Glomerular endothelial cell (primary cell): ENCODE results near the gene SYT2. TPM values are rescaled to one million over a fixed set of nuclear protein-coding genes. Genes with fewer than 3 reads are reported as not detected.

Experiments
- DNase-seq: peaks from one replicate; pipeline ENCODE4 v3.0.0-alpha.2; 2011; ENCODE audit warnings: low read depth, low spot score; ENCODE audit errors: extremely low read depth
- total RNA-seq: library from RNA; depleted of rRNA; stranded (reverse); fragments of >200 nt; gene quantifications from 2 replicates; pipeline ENCODE4 v1.2.3, GENCODE V29; 2015

SYT2 gene
- total RNA-seq, 1 donor from 2014 or later = not detected

DNA sequence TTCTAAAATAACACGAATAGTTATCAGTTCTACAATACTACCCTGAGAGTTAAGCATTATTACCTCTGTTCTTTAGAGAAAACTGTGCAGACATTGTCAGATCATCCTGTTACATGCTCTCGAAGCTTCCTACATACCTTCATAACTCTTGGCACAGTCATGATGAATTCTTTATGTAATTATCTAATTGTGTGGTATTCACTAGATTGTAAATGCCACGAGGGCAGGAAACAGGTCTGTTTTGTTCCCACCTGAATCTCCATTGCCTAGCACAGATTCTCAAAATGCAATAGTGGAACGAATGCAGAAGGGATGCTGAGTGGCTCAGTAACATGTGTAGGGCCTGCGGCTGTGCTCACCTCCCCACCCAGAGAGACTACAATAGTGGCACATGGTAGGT, 3.4 kb downstream of the SYT2 start:
- DNase-seq = no peak

DNA sequence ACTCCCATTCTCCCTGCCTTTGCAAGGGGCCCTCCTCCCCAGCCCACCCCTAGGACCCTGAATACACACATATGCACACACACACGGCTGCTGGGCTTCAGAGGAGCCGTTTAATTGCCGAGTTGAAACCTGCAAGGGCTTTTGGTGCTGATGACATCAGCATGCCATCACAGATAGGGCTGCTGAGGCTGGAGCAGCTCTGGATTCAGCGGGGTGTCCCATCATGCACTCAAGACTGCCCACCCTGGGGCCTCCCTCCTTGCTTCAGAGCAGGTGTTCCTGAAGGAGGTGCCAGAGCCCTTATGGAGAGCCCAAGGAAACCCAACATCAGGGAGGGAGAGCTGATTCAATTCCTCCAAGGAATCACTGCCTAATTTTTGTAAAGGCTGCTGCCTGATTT, 5.7 kb downstream of the SYT2 start:
- no peak for DNase-seq

DNA sequence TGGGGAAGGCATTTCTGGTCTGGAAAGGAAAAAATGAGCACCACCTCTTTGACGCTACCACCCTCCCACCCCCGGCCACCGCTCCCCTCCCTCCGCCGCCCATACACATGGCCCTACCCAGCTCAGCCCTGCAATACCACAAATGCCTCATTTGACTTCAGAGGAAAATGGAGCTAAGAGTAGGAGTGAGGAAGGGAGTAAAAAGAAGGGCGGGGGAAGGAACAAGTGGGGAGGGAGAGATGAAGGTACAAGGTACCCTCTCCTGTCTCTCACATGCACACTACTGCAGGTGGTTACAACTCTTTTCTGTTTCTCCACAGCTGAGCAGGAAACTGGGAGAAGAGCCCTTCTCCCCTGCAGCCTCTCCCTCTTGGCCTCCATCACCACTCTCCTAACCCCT, 7.1 kb downstream of the SYT2 start:
- no peak for DNase-seq

DNA sequence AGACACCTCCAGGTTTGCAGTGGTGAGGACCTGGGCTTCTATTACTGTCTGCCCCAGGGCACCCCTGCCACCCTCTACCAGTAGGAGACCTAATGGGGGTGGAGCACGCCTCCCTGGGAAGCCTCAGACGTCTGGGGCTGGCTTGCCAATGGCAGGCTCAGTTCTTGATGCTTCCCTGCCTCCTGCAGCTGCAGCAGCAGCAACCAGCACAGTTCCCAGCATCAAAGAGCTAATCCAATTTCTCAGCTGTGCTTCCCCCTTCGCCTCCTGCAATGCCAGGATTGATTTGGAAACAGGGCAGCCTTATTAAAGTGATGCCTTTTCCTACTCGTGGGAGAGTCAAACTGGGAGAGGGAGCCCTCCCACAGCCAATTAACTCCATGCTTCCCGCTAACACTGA, 8.2 kb downstream of the SYT2 start:
- no peak for DNase-seq

DNA sequence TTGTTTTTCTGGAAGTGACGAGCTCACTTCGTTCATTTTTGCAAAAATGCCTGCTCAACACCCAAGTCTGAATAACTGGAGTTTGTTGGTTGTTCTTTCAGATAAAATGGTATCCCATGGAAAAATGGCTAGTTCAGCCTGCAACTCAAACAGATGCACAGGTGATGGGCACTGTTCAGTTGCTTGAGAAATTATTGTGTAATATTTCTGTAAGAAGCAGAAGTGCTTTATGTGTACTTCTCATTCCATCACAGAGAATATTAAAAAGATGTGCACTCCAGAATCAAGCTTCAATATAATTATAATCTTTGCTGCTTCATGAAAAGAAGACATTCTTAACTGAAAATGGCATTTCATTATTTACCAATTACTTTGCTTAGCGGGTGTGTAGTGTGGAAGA, 9.1 kb downstream of the SYT2 start:
- no peak for DNase-seq

DNA sequence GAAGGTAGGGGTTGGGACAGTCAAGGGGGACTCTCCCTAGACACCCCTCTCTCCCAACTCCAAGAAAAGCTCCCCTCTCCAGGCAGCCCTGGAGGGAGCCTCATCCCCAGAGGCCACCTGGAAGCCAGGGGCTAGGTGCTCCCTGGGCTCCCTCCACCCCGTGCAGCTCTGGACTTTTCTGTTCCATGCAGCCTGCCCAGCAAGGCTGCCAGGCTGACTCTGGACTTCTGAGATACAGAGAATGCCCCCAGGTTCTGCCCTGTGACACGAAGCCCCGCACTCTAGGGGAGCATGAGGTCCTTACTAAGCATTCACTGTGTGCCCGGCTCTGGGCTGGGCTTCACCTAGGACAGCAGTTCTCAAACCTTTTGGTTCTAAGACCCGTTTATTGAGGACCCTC, 10.2 kb downstream of the SYT2 start:
- no peak for DNase-seq

DNA sequence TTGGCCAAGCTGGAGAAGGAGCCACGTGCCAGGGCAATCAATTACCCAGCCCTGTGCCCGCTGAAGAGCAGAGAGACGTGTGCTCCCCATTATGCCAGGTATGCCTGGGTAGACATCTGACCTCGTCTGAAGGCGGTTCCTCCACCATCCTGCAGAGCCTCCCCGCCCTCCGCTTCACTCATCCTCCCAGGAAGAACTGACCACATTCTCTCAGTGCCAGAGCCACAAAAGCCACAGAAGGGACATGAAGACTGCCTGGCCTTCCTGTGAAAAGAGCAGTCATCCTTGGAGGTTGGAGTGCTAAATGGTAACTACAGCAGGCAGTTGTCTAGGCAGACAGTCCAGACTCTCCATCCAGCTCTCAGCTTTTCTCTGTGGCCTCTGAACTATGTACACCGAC, 12.0 kb downstream of the SYT2 start:
- DNase-seq = no peak

DNA sequence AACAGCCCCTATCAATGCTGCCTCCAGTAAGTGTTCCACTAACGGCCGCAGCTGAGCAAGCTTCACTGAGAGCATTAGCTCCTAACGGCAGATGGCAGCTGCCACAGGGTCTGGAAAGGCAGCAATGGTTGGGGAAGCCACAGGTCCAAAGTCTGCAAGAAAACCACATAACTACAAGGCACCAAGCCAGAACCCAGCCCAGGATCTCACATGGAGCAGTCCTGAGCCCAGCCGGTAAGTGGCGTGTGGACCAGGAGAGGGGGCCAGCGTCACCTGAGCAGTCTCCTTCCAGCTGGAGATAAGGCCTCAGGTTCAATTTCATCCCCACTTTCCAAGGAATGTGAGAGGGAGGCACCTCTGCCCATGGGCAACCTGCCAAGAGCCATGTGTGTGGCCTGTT, 13.2 kb downstream of the SYT2 start:
- DNase-seq = no peak

DNA sequence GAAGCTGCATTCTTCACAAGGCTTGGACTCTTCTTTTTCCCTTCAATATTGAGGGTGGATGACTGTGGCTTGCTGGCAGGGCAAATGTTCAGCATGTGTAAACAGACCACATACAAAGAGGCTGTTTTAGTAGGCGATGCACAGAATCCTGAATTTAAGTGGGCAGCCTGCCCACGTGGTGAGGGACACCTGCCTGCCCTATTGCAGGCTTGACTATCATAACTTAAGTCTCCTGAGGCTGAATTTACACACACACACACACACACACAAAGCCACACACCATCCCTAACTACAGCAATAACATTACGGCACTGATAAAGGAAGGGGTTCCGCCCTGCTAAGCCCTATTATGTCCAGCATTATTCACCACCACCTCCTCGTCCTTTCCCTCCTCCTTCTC, 15.9 kb downstream of the SYT2 start:
- DNase-seq = no peak

DNA sequence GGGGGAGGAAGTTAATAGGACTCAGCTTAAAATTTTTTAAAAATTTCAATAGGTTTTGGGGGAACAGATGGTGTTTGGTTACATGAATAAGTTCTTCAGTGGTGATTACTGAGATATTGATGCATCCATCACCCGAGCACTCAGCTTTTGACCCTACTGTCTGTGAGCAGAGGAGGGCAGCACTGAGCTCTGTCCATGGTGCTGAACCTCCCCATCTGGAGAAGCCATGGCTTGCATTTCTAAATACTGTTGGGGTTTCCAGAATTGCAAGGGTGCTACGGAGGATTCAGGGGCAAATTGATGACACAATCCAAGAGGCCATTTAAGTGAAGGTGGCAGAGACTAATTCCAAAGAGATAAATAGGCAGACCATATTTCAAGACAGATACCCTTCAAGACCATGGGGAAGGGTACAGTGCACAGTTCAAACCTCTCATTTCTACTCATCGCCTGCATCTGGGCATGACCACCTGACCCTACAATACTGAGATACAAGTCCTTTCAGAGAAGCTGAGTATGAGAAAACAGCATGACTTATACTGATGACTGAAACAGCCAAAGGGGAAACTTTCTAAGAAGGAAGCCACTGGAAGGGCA, 17.2 kb downstream of the SYT2 start:
- DNase-seq = no peak

DNA sequence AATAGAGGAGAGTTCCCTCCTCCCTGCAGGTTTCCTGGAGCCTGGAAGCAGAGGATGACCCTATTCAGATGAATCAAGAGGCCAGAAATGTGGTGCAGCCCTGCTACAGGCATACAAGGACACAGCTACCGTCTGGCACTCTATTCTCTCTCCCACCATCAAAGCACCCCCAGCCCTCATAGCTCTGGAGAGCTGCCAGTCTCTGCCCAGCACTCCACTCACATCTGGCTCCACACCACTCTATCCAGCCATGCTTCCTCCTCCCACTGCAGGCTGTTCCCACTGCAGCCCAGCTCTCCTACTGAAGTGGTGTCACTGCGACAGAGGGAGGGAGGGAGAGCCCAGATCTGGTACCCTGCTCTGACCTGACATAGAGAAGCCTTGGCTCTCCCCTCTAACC, 18.4 kb downstream of the SYT2 start:
- no peak for DNase-seq

DNA sequence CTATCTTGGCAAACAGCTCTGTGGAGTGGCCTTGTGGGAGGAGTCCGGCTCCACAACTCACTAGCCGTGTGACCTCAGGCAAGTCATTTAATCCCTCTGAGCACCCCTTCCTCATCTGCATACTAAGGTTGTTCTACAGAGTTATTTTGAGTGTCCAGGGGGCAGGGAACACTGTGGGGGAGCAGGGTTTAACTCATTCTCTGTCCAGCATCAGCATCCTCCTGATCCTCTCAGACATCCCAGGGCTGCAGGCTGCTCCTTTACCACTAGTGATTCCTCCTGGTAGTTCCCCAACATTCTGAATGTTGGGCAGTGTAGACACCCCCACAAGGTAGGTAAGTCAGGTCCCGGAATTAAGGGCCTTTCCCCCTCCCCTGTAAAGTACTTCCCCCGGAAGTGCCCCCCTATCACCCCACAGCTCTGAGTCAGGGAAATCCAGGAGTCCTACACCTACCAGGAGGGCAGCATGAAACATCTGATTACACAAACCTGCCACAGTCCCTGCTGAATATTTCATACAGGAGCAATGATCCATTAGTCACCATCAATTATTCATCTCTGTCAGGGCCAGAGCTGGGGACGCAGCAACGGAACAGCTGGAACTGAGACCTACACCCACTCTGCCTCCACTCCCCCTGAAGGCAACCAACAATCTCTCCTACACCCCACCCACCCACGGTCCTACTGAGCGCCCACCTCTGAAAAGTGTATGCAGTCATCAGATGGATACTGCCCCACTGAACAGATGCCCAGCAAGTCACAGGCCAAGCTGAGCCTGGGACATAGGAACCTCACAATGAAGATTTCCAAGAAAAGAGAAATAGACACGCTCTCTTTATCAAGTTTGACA, 20.5 kb downstream of the SYT2 start:
- no peak for DNase-seq

DNA sequence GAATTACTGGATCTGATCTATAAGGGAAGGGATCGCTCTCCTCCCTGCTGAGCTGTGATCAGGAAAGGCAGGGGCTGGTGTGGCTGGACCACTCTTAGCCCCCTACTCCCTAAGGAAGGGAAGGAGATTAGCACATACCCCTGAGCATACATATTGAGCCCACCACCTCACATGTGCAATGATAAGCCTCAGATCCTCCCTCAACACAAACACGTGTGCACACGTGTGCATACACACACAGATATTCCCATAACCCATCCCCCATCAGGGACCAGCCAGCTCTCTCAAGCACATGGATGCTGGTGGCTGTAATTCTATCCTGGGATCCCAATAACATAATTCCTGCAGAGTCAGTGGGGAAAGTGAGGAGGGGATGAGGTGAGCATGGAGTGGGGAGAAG, 21.2 kb downstream of the SYT2 start:
- DNase-seq = no peak

DNA sequence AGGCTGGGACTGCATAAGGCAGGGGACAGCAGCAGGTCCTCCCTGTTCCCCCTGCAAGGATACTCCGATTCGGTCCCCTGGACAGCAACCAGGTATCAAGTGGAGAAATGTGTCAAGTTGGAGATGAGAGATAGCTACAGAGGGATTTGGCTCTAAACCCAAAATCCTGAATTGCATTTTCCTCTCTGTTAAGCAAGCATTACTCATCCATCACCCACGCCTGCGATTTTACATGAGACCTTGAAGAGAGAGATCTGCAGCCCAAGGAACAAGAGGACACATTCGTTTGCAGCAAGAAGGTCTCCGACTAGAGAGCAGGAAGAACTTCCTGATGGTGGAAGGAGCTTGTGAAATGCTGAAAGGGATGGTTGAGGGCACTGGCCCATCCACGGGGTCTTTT, 21.9 kb downstream of the SYT2 start:
- DNase-seq = no peak

DNA sequence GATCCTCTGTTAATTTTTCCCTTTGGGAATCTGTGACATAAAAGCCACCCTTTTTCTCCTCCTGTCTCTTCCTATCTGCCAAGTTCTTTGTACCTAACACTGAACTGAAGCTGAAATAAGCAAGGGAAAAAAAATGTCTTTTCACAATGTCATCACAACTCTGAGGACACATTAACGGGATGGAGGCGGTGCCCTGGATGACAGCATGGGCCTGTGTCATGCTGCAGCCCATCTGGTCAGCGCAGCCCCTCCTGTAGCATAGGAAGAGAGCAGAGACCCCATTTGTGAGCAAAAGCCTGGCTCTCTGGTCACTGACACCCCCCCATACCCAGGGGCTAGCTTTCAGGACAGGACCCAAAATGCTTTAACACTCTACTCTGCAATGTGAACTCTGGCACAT, 22.5 kb downstream of the SYT2 start:
- DNase-seq = no peak

DNA sequence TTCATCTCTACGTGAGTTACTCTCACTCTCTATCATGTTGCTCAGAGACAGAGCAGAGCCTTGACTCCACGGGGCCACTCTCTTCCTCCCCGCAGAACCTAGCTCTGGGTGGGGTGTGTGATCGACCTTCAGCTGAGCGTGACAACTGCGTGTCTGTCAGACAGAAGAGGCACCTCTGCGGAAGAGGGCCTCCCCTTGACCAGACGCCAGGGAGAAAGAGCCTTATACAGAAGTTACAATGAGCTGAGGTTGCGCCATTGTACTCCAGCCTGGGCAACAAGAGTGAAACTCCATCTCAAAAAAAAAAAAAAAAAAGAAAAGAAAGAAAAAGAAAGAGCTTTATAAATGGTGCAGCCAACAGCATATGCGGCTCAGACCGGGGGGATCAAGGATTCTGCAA, 22.9 kb downstream of the SYT2 start:
- DNase-seq = no peak

DNA sequence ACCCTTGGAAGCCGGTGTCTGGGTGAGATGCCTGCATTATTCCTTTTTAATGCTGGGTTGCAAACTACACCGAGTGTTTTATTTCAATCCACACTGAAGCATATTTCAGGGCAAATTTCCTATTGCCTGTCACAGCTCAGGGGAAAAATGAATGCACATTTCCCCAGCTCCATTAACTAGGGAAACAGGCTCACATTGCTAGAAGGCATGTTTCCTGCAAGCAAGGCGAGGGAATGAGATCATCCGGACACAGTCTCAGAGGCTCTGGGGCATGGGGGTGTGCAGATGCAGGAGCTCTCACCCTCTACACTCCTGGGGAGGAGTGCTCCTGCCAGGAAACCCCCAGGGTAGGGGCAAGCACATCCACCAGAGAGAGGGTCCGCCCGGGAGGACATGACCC, 24.6 kb downstream of the SYT2 start:
- DNase-seq = no peak

DNA sequence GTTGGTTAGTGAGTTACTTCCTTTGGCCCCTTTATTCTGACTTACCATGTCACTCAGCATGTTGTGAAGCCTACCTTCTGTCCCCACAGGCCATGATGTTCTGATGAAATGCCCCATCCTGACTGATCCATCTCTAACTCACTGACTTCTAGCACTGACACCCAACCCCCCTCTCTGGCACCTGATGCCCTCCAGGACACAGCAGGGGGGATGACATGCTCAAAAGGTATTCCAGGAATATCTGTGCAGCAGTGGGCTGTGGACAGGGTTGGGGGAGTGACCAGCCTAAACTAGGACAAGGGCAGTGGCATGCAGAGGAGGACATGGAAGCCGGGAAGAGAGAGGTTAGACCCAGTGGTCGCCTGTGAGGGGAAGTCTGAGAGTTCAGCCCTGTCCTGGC, 25.5 kb downstream of the SYT2 start:
- no peak for DNase-seq

DNA sequence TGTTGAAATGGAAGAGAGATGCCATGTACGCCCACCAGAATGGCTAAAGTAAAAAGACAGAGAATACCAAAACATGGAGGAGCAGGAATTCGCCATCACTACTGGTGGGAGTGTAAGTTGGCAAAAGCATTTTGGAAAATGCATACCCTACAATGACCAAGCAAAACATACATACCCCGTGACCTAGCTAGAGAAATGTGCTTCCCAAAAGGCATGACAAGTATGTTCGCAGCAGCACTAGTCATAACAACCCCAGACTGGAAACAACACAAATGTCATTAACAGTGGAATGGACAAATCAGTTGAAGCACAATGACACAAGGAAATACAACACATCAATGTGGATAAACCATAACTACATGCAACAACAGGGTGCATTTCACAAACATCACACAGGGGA, 27.2 kb downstream of the SYT2 start:
- DNase-seq = no peak

DNA sequence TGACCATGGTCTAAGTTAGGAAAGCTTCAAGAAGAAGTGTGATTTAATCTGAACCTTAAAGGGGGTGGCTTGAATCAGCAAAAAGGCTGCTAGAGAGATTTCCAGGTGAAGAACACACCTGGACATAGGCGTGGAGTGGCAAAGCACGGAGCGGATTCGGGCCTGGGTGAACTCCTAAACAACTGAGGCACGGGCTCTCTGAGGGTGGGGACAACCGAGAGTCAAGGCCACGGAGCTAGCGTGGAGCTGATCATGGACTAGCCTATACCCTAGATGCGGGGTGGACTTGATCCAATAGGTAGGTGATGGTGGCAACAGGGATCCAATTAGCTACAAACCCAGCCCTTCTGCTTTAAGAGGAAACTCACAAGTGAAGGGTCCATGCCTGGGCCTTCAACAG, 27.8 kb downstream of the SYT2 start:
- no peak for DNase-seq

DNA sequence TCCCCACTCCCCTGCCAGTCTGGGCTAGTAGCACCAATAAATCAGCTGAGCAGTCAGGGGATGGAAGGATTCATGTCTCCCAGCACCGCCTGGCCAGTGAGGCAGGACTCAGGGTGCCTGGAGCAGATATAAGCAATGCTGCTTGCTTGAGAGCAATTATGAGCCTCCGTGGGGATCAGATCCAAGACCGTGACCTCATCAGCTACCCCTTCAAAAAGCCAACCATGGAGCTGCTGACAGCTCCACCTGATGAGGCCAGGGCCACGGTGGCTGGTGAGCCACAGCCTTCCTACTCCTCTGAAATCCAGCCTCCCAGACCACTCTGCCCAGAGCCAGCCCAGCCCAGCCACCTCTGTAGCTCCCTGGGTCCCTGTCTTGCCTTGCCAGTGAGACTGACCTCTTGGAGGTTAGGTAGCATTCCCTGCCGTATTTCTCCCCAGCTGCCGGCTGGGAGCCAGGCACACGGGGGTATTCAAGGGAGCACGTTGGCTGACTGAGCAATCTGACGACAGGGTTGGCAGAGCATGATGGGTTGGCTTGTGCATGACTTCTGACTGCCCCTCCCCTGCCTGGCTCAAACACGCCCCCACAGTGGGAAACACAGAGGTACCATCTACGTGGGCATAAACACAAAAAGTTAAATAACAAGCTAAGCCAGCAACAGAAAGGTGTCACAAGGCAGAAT, 28.4 kb downstream of the SYT2 start:
- DNase-seq = no peak
